Stimulated activated CD8-positive, alpha-beta memory T cell treated with anti-CD3 and anti-CD28 coated beads, Interleukin-4, amount 100 ng/mL, for 24 hours (primary cell): Measurements from ENCODE around the gene OR4F6.

Experiments used
- DNase-seq: peaks from one replicate; pipeline ENCODE4 v3.0.0-alpha.2; 2020; ENCODE audit warnings: low read depth

Gene OR4F6

DNA sequence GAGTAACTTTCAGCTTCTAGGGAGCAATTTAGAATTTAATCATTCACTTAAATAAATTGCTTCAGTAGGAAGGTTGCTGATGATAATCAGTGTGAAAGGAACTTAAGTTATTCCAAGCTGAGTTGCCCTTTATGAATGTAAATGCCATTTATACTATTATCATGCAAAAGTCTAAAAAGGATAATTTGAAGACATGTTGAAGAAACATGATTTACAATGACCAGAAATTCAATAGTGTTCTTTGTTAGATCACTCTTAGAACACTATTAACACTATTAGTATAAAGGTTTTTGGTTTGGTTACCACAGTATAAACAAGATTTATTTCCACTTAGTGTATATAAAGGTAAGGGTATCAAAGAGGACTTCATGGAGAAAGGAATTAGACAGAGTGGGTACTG lies 1.6 kb downstream of the OR4F6 start:
- DNase-seq = no peak

DNA sequence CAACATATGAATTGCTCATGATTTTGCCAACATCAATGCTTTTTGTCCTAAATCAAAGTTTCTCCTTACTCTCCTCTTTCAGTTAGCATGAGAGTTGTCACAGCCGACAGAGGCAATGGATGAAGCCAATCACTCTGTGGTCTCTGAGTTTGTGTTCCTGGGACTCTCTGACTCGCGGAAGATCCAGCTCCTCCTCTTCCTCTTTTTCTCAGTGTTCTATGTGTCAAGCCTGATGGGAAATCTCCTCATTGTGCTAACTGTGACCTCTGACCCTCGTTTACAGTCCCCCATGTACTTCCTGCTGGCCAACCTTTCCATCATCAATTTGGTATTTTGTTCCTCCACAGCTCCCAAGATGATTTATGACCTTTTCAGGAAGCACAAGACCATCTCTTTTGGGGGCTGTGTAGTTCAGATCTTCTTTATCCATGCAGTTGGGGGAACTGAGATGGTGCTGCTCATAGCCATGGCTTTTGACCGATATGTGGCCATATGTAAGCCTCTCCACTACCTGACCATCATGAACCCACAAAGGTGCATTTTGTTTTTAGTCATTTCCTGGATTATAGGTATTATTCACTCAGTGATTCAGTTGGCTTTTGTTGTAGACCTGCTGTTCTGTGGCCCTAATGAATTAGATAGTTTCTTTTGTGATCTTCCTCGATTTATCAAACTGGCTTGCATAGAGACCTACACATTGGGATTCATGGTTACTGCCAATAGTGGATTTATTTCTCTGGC lies 2.5 kb downstream of the OR4F6 start:
- no peak for DNase-seq

DNA sequence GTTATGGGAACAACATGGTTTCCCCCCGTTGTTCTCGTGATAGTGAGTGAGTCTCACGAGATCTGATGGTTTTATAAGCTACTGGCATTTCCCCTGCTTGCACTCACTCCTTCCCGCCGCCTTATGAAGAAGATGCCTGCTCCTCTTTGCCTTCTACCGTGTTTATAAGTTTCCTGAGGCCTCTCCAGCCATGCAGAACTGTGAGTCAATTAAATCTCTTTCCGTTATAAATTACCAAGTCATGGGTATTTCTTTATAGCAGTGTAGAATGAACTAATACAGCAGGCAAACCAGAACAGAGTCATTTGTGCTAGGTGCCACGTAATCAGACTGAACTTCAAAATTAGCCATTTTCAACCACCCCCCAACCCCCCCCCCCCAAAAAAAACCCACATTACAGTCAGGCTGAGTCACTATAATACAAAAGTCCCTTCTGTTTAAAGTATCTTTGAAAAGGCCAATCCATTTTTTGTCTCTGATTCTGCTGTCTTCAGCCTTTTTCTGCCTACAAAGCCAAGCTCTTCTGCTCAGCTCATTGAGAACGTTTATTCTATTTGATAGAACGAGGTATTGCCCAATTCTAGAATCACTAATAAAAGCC lies 4.1 kb downstream of the OR4F6 start:
- no peak for DNase-seq

- DNase-seq = no peak
These were observed 4.9 kb downstream of the OR4F6 start for GRCh38 chr15:101808201-101808600.

DNA sequence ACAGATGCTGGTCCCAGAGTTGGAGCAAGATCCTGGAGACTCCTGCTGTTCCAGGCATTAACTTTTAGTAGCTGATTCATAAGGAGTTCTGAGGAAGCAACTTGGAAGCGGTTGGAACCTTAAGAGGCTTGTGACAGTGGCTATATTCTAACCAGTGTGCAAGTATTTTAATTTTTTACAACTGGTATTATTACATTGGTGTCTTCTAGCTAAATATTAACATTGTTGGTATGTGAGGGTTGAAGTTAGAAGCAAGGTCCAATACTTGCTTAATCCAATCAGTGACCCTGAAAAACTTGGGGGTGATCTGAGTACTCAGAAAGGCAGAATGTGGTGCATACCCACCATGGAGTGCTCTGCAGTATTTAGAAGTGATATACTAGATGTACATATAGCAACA lies 7.1 kb downstream of the OR4F6 start:
- no peak for DNase-seq

DNA sequence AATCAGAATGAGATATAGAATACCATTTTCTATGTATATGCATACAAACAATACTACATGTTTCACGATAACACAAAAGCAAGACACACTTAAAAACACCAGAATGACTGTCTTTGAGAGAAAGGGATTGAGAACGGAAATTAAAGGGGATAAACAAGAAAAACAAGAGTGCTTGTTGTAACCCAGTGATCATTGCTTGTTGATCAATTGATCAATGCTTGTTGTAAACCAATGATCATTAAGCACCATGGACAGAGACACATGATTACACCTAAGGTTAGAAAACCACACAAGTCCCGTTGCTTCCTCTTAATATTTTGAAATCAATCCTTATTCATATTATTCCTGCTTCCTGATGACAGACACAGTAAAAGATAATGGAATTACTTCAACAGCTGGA lies 7.6 kb downstream of the OR4F6 start:
- DNase-seq = no peak

- no peak for DNase-seq
These were observed 8.6 kb downstream of the OR4F6 start, which contains the start of gene OR4F15 for GRCh38 chr15:101811902-101812301. Gene OR4F15 (plus strand): TSS chr15:101812202. CDS start chr15:101818187, 5,985 bp downstream.

DNA sequence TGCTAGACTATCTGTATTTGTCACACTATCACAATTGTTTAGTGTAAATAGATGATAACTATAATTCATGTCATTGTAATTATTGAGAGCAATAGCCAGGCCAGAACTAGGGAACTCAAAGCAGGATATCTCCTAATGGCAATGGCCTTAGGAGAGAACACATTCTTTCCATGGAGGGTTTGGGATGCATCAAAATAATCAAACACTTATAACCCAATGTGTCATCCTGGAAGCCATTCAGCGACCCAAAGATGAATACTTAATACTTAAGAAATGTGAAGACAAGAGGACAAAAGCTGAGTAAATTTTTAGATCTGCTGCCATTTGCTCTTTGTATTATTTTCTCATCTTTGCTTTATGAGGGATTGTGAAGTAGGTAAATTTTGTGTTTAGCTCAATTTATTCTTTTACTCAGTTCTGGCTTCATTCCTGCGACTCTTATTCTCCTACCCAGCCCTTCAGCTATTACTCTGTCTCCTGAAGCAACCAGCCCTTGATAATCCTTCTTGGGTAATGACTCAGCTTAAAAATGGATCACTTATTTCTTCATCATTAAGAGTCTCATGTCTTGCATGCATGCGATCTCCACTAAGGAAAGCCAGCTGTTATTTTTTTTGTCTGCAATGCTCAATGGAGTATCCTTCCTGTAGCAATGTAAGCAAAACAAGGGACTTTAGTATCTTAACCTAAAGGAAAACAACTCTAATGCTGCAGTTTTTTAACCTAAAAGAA lies 10.7 kb downstream of the OR4F6 start:
- DNase-seq = no peak

DNA sequence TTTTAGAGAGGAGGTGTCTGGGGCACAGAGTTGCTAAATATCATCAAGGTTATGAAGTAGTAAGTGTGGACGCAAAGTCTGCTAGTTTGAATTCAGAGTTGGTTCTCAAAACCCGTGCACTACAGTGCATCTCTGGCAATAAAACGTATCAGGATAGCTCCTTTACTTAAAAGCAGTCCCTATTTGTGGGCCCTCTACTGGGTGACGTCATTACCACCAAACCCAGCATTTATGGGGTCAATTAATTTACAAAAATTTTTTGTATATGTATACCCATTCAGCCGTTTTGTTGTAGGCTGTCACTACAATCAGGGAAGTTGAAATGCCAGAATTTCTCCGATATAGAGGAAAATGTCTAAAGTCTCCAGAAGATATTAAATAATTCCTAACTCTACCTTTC lies 17.5 kb downstream of the OR4F6 start:
- no peak for DNase-seq

DNA sequence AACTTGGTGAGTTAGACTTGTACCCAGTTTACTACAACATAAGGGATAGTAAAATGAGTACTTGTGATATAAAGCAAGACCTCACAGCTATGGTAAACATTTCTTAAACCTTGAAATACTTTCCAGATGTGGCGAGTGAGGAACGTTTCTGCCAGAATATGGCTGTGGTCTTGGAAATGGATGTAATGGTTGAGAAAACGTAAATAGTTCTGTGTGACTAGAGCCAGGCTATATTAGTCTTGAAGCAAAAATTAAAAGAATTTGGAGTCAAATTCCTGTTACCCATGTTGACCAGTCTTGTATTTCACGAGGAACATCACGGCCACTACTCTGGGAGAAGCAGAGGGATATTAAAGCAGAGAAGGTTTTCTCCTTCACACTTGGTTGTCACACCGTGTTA lies 23.9 kb downstream of the OR4F6 start:
- no peak for DNase-seq

- DNase-seq = no peak
These were observed 25.5 kb downstream of the OR4F6 start for GRCh38 chr15:101828774-101829173.

- no peak for DNase-seq
These were observed 38.3 kb downstream of the OR4F6 start for GRCh38 chr15:101841656-101842055.

GRCh38 chr15:101844916-101845315 lies 41.6 kb downstream of the OR4F6 start:
- DNase-seq = no peak

- DNase-seq = no peak
These were observed 49.0 kb downstream of the OR4F6 start for GRCh38 chr15:101852356-101852755.
